Umbilical cord (tissue), 2 donors: ENCODE measurements around the gene MSI2. TPM values are rescaled to one million over a fixed set of nuclear protein-coding genes. Genes with fewer than 3 reads are reported as not detected.
A peak's percentile ranks its signal among the peaks of the same experiment; 100 is the strongest.

Experiments
- DNase-seq: peaks from one replicate; pipeline ENCODE4 v3.0.0-alpha.2; 2015; ENCODE audit warnings: low spot score
- total RNA-seq: library from RNA; depleted of rRNA; stranded (reverse); fragments of >200 nt; gene quantifications from one replicate; pipeline ENCODE4 v1.2.3, GENCODE V29; 2014; ENCODE audit warnings: low replicate concordance; ENCODE audit not compliant: insufficient read depth

MSI2 gene
- total RNA-seq, 1 donor from 2014 or later: 62.6 TPM

DNA sequence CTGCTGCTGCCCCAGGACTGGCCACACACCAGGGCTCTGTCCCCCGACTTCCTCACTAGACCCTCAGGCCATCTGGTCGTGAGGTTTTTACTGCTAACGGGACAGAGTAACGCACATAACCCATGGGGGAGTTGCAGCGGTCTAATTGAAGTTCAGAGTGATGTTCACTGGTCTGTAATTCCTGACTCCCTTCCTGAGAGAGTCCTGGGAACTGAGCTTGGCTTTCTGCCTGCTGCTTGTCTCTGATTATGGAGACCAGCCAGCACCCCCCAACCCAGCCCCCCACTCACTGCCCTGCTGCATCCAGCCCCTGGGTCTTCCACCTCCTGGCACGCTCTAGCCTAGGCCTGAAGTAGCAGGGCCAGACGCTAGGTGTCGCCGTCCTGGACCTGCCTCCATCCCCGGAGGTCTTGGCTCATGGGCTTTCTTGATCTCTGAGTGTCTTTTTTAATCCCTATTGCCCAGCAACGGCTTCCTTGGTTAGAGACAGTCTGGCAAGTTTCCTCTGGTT is 295.8 kb downstream of the MSI2 start:
- peak; percentile 71 for DNase-seq

DNA sequence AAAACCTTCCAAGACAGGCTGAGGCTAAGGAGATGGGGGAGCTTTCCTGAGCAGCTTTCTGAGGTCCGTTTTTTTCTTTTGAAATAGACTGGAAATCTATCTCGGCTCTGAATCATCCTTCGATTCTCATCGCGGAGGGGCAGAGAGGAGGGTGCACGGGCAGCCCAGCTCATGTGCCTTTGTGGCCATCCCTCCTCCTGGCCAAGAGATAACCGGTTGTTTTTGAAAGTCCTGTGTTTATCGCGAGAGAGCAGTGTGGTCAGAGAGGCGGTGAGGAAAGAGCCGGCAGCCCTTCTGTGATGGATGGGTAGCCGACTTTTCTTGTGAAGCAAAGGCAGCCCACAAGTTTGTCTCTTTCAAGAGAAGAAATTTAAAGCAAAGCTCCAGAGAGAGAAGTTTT is 297.2 kb downstream of the MSI2 start:
- peak; percentile 64 for DNase-seq

- DNase-seq: peak; percentile 85
Observed at GRCh38 chr17:57553991-57554825, 297.9 kb downstream of the MSI2 start.

DNA sequence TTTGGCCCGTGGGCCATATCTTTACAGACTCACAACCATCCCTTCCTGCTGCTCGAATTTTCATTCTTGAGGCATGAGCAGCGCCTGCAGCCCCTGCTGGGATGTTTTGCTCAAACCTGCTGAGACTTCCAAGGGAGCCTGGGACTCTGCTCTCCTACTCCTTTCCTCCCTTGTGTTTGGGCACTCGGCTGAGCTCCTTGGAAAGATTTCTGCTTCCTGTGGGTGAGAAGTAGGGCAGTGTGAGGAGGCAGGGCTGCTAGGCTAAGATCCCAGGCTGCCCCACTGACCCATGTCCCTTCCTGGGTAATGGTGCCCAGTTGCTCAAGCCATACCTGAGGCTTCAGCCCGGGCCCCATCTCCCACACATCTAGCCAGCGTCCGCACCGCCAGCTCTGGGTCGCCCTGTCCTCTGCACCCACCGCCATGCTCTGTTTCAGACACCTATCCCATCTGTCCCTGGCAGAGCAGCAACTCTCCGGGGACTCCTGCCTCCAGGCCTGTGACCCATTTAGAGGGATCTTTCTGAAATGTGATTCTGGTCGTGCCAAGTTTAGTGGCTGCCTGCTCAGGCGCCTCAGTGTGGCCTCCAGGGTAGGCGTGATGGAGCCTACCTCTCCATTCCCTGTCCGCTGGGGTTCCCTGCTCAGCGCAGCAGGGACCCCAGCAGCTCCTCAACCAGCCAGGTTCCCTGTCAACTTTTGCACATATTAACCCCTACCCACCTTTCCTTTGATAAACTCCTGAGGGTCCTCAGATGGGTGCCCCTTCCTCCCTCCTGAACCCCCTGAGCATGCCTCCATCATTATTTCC is 298.7 kb downstream of the MSI2 start:
- DNase-seq: no peak

DNA sequence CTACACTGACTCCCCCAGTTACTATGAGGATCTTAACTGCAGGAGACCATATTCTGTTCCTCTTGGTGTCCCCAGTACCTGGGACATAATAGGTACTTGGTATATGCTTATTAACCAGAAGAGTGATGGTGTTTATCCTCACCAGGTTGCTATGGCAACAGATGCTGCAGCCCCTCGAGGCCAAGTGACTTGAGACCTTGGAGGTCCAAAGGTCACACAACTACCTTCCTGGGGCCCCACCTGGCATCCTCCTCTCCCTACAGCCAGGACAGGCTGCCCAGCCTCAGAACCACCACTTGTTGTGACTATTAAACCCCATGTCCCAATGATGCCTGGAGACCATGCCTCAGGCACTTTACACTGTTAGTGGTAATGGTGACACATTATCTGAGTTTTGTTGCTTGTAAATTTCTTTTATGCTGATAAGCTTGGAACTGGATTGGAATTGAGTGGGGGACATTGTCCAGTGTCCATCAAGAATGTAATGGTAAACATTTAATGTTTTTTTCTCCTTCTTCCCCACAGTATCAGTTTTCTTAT is 299.4 kb downstream of the MSI2 start:
- DNase-seq: no peak

DNA sequence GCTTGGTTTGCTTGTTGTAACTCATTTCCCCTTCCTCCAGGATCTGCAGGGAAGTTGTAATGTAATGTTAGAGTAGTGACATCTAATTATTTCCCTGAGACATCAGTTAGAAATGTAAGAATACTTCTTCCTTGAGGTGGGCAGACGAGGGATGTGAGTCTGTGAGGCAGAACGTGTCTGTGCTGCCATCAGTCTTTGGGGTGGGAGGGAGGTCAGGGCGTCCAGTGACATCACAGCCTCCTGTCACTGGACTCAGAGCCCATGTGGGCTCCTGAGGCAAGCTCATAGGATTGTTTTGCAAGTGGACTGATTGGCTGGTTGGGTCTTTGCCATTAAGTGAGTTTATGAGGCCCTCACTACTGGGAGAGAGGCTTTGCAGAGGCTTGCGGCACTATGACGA is 300.0 kb downstream of the MSI2 start:
- no peak for DNase-seq

GRCh38 chr17:57556977-57557376 is 300.7 kb downstream of the MSI2 start:
- DNase-seq: no peak

DNA sequence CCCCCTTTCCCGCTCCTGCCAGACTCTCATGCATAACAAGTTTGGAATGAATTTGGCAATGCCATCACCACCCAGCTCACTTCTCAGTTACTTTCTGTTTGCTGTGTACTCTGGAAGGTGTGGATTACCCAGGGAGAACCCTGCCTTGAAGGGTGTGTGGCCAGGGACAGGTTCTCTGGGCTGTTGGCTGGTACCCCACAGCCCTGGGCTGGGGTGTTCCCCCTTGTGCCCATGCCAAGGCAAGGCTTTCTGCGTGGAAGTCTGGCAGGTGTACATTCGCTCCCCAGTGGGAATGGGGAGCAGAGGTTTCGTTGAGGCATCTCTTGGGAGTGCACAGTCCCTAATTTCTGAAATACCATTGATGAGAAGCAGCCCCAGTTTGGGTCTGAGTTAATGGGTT is 301.1 kb downstream of the MSI2 start:
- DNase-seq: no peak

DNA sequence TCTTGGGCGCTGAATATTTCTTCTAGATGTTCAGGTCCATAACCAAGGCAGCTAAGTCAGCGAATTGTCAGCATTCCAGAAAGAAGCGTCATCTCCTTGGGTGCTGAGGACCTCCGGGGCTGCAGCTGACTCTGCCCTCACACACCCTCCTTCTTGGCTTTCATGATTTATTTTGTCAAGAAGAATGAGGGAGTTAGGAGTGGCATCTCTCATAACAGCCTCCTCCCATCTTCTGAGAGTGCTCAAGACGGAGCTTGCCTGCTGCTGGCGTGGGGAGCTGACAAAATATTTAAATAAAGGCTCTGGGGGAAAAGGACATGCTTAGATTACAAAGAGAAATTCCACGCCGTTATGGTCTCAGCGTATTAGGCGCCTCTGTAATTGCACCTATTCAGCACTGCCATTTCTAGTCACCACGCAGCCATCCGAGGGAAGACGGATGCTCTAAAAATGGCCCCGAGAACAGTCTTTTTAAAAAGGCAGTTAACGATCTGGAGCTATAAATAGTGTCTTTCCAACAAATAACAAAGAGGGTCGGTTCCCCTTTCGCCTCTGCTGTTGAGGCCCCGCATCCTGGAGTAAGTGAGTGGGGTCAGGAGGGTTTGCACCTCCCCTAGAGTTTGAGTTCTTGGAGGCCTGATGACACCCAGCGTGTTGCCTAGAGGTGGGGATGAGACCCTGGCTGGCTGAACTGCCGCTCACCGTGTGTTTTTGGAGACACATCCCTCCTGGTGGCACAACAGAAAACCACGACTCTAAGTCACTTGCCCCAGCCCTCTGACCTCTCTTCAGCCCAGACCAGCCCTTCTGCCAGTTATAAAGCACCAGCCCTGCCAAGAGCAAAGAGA is 301.7 kb downstream of the MSI2 start:
- DNase-seq: peak; percentile 84

DNA sequence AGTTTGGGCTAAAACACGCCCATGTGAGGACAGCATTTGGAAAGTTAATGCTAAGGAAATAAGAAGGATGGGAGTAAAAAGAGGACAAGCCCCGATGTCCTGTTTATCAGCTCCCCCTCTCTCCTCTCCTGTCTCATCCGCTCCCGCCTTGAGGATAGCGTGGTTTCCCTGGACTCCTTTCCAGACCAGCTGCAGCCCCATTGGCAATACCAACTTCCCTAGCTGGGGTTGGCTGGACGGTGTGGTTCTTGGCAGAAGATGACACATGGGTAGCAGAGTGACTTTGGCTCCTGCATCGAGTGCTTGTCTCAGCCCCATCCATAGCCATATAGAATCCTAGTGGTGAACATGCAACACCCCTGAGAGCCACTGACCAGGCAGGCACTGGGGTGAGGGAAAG is 302.9 kb downstream of the MSI2 start:
- DNase-seq: no peak

GRCh38 chr17:57559634-57560318 is 303.5 kb downstream of the MSI2 start:
- DNase-seq: no peak

DNA sequence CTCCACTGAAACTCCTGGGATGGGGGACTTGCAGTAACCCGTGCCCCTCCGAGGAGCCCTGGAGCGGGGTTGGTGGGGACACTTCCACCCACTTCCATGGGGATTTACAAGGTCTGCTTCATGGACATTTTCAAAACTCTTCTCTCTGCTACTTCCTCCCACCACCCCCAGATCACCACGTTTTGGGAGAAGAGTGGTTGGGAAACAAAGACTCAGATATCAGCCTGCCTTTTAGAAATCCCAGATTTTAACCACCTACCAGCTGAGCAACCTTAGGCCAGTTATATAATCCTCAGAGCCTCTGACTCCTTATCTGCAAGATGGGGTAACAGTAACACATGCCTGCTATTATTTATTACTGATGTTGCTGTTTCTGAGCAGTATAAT is 304.0 kb downstream of the MSI2 start:
- DNase-seq: no peak

DNA sequence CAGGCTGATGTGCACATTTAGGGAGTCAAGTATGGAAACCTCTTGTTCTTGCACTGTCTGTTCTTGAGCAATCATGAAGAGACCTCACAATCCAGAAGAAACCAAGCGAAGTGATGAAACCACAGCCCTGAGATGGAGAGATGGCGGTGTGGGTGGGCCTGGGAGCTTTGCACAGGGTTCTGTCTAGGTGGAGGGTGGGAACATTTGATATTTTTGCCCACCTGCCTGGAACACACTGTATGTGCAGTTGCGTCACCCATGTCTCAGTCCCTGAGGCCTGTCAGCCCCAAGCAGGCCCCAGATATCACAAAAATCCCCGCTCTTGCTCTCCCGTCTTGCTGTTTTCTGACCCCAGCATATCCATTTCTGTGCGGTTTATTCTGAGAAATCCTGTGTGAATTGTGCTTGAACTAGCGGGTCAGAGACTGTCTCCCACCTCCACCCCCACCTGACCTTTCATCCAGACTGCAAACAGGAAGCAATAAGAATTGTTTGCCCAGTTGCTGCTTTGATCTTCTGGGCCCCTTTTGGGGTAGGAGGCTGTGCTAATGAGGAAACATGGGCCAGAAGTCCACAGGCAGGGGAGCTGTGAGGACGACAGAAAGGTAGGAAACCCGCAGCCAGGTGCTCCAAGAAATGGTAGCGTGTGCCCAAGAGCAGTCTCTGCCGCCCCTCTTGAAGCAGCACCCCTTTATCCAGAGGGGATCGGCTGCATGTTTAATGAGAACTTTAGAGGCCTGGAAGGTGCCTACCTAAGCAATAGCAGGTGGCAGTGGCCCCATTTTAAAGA is 304.9 kb downstream of the MSI2 start:
- DNase-seq: no peak

DNA sequence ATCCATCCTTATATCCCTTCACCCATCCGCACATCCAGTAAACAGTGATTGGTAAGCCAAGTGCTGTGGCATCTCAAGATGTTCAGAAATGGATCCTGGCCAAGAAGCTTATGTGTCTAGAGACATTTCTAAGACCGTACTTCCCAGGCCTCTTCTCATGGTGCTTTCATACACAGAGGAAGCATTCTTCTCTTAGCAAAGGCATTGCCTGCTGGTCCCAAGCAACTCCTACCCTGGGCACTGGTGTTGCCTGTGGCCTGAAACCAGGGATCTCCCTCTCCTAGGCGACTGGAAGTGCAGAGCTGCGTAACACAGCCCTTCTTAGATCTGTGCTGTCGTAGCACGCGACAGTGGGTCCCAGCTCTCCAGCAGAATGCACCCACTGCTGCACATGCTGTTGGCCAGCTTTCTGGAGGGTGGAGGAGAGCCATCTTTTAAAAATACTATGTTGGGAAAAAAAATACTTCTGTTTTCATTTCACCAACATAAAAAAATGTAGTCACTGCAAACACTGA is 305.9 kb downstream of the MSI2 start:
- DNase-seq: no peak

GRCh38 chr17:57563958-57564357 is 307.6 kb downstream of the MSI2 start:
- DNase-seq: no peak

- DNase-seq: no peak
Observed at GRCh38 chr17:57565176-57565575, 308.9 kb downstream of the MSI2 start.

DNA sequence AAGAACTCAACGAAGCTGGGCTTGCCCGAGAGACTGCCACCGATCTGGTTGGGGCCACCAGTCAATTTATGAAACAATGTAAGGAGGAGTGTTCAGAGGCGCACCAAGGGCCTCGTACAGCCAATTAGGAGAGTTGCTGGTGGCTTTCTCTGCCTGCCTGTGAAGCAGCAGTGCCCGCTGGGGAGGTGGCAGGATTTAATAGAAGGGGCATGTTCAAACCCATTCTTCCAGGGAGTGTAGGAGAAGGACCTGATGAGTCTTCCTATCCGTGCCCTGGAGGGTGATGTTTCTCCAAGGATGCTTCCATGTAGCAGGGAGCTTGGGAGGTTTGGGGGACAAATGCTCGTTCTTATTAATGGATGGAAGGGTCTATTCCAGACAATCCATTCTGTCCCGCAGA is 310.4 kb downstream of the MSI2 start:
- no peak for DNase-seq

GRCh38 chr17:57567251-57567650 is 310.9 kb downstream of the MSI2 start:
- no peak for DNase-seq

DNA sequence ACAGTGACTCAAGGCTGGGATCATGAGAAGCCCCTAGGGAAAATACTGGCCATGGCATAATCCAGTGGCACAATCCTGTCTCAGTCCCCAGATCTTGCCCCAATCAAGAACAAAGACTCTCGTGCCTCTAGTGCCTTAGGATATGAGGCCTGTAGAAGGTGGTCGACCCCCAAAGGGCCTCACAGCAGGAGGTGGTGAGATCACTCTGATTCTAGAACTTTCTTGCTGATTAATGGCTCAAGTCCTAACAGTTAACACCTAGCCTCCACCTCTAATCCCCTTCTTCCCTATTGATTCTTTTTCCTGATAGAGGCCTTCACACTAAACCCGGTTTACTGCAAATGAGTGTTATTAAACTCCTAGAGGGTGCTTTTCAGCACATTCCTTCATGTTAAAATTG is 312.0 kb downstream of the MSI2 start:
- DNase-seq: no peak

GRCh38 chr17:57569021-57569420 is 312.7 kb downstream of the MSI2 start:
- DNase-seq: no peak
